GM12878 (cell line): ENCODE results near the gene BBX. TPM values are rescaled to one million over a fixed set of nuclear protein-coding genes. Genes with fewer than 3 reads are reported as not detected.

ENCODE experiments used
- ATAC-seq: fragments of 200-7000 bp; cut with Tn5 transposase; 3 replicates; pipeline ENCODE4 v1.9.1; 2020; ENCODE audit warnings: mild to moderate bottlenecking, moderate library complexity
- BruUV-seq: library from RNA; stranded (reverse); fragments of 400-500 nt; replicated peaks from 2 replicates; lab custom pipeline; 2021; lab: Mats Ljungman, UMichigan
- CTCF ChIA-PET: fragments of 300-600 bp; sonication (Branson Sonifier 250); formaldehyde crosslinking; extraction: SDS; loops from one replicate; lab custom pipeline; 2021; ENCODE audit warnings: inconsistent platforms; lab: Yijun Ruan, JAX
- POLR2A ChIA-PET: fragments of 350-600 bp; formaldehyde crosslinking; extraction: SDS; loops from one replicate; lab custom pipeline; 2021; ENCODE audit warnings: inconsistent platforms; lab: Charles Lee
- RAD21 ChIA-PET: fragments of 300-600 bp; sonication (Branson Sonifier 250); formaldehyde crosslinking; loops from one replicate; lab custom pipeline; 2023; ENCODE audit warnings: antibody characterized with exemption; ENCODE audit not compliant: unreplicated experiment; lab: Charles Lee
- SMC1A ChIA-PET: fragments of 300-600 bp; sonication (Branson Sonifier 250); formaldehyde crosslinking; loops from one replicate; lab custom pipeline; 2023; ENCODE audit not compliant: unreplicated experiment, uncharacterized antibody; lab: Charles Lee
- DNase-seq: peaks from one replicate; pipeline ENCODE4 v3.0.0-alpha.2; 2011; ENCODE audit warnings: low read depth, low spot score
- FAIRE-seq: peaks from 3 replicates; lab custom pipeline; 2011; peaks lifted over from hg19 to GRCh38; lab: Jason Lieb, UNC
- H2AFZ ChIP-seq: 2 replicates; pipeline ENCODE4 v1.6.0; 2011; ENCODE audit warnings: low read depth, low read length, control low read depth; ENCODE audit not compliant: control insufficient read depth
- H3K27ac ChIP-seq: 2 replicates; pipeline ENCODE4 v1.5.1; 2011; ENCODE audit warnings: control low read depth; ENCODE audit not compliant: control insufficient read depth, insufficient read depth
- H3K27me3 ChIP-seq, 2 experiments: replicated peaks in 1 of 2; 2 replicates each; pipeline versions ENCODE4 v1.6.0 to v1.6.1; 2011; ENCODE audit warnings: low read length in 1 of 2; ENCODE audit not compliant: control insufficient read depth in 2 of 2, insufficient read depth in 2 of 2
- H3K36me3 ChIP-seq, 2 experiments: 2 replicates each; pipeline ENCODE4 v1.5.1; 2011; ENCODE audit warnings: low read length in 1 of 2; ENCODE audit not compliant: control insufficient read depth in 2 of 2, insufficient read depth in 2 of 2
- H3K4me1 ChIP-seq: 2 replicates; pipeline ENCODE4 v1.6.1; 2011; ENCODE audit warnings: mild to moderate bottlenecking, low read length, moderate library complexity, mixed read lengths; ENCODE audit not compliant: control insufficient read depth, insufficient read depth
- H3K4me2 ChIP-seq: 2 replicates; pipeline ENCODE4 v1.6.0; 2011; ENCODE audit warnings: control low read depth; ENCODE audit not compliant: control insufficient read depth, insufficient read depth
- H3K4me3 ChIP-seq: fragments of 200-600 bp; sonication (generic); 2 replicates; pipeline ENCODE4 v1.5.1; 2016
- H3K79me2 ChIP-seq: 2 replicates; pipeline ENCODE4 v1.6.0; 2011; ENCODE audit warnings: low read length; ENCODE audit not compliant: control insufficient read depth, insufficient read depth
- H3K9ac ChIP-seq: 2 replicates; pipeline ENCODE4 v1.8.0; 2011; ENCODE audit warnings: low read length, control low read depth, mixed read lengths; ENCODE audit not compliant: control insufficient read depth, insufficient read depth
- H3K9me3 ChIP-seq: replicated peaks from 3 replicates; pipeline ENCODE4 v1.5.1; 2011; ENCODE audit warnings: mild to moderate bottlenecking, low read length; ENCODE audit not compliant: control insufficient read depth, insufficient read depth
- H4K20me1 ChIP-seq: 2 replicates; pipeline ENCODE4 v1.6.0; 2011; ENCODE audit not compliant: control insufficient read depth, insufficient read depth
- ATF7 ChIP-seq: fragments of 450-650 bp; IDR thresholded peaks from 2 replicates; pipeline ENCODE4 v1.6.1; 2016; ENCODE audit warnings: low read depth, mild to moderate bottlenecking
- CBFB ChIP-seq: IDR thresholded peaks from 2 replicates; pipeline ENCODE4 v1.6.1; 2016; ENCODE audit warnings: antibody characterized with exemption, low read depth
- CHD4 ChIP-seq: fragments of 200-600 bp; sonication (generic); IDR thresholded peaks from 2 replicates; pipeline ENCODE4 v1.6.1; 2016; ENCODE audit warnings: mild to moderate bottlenecking
- EED ChIP-seq: sonication (generic); IDR thresholded peaks from 2 replicates; pipeline ENCODE4 v1.6.1; 2016; ENCODE audit warnings: antibody characterized with exemption, low read depth
- HDGF ChIP-seq: fragments of 450-650 bp; IDR thresholded peaks from 2 replicates; pipeline ENCODE4 v1.6.1; 2016; ENCODE audit warnings: antibody characterized with exemption
- IKZF1 ChIP-seq: fragments of 450-650 bp; conservative IDR thresholded peaks from 2 replicates; pipeline ENCODE4 v1.6.1; 2017; ENCODE audit warnings: antibody characterized with exemption, mild to moderate bottlenecking
- NFXL1 ChIP-seq: fragments of 450-650 bp; IDR thresholded peaks from 2 replicates; pipeline ENCODE4 v1.6.1; 2017; ENCODE audit warnings: antibody characterized with exemption, mild to moderate bottlenecking, borderline replicate concordance
- NKRF ChIP-seq: fragments of 450-650 bp; conservative IDR thresholded peaks from 2 replicates; pipeline ENCODE4 v1.6.1; 2017; ENCODE audit warnings: mild to moderate bottlenecking, moderate library complexity
- NR2C2 ChIP-seq: IDR thresholded peaks from 2 replicates; pipeline ENCODE4 v1.6.1; 2011; ENCODE audit warnings: borderline replicate concordance, low read depth; ENCODE audit not compliant: control insufficient read depth, insufficient read length
- PAX5 ChIP-seq: IDR thresholded peaks from 2 replicates; pipeline ENCODE4 v1.6.1; 2011; ENCODE audit warnings: low read depth, low read length, borderline replicate concordance
- SREBF2 ChIP-seq: IDR thresholded peaks from 2 replicates; pipeline ENCODE4 v1.6.1; 2012; ENCODE audit warnings: mild to moderate bottlenecking, low read length
- USF2 ChIP-seq: IDR thresholded peaks from 2 replicates; pipeline ENCODE4 v1.6.1; 2011; ENCODE audit warnings: low read depth, low read length, improper control_type of control experiment, borderline replicate concordance
- ZNF622 ChIP-seq: fragments of 450-650 bp; IDR thresholded peaks from 2 replicates; pipeline ENCODE4 v1.6.1; 2017; ENCODE audit warnings: mild to moderate bottlenecking, inconsistent platforms
- WGBS: methylation state at CpG from one replicate; pipeline ENCODE4 v1.1.6; 2016; ENCODE audit warnings: low lambda C conversion rate; ENCODE audit not compliant: insufficient replicate concordance, insufficient coverage; ENCODE audit errors: missing lambda C conversion rate; 5-methylcytosine and 5-hydroxymethylcytosine counted together
- in situ Hi-C: fragments of 300-500 bp; cut with MboI; formaldehyde crosslinking; loops from 9 replicates; pipeline ENCODE4 v1.14.3; 2018; ENCODE audit warnings: mixed read lengths
- intact Hi-C: fragments of 100-400 bp; cut with micrococcal nuclease; formaldehyde crosslinking; loops from one replicate; pipeline ENCODE4 v1.14.2; 2022; ENCODE audit not compliant: unreplicated experiment
- polyA plus RNA-seq, 11 experiments: library from polyadenylated mRNA; depleted of rRNA in 4 of 11; unstranded in 6 of 11; stranded (reverse) in 5 of 11; fragments of >200 nt; fragmentation: Nextera tagmentation in 4 of 11; fragmentation: Illumina TruSeq in 1 of 11; extraction: Ambion mirVana in 4 of 11; extraction: Trizol in 1 of 11; gene quantifications; 1 replicate in 1 of 11; 2 replicates in 10 of 11; pipeline versions ENCODE4 v1.2.1 to v1.2.3, GENCODE V29; 2011 to 2016; ENCODE audit warnings: inconsistent platforms in 2 of 11, missing spikeins in 2 of 11, low read depth in 1 of 11
- total RNA-seq, 4 experiments: library from RNA; depleted of rRNA in 3 of 4; stranded (reverse); fragments of >200 nt in 3 of 4; fragmentation: Illumina TruSeq in 1 of 4; extraction: Trizol in 1 of 4; gene quantifications; 2 replicates each; pipeline versions ENCODE4 v1.2.1 to v1.2.3, GENCODE V29; 2013 to 2021
- TF ChIP-seq, protein P1 (sequence below): IDR thresholded peaks from 2 replicates; pipeline ENCODE4 v1.6.1; 2011; ENCODE audit warnings: borderline replicate concordance, low read depth, mild to moderate bottlenecking, moderate library complexity, low read length; ENCODE audit not compliant: insufficient read depth, poor library complexity, severe bottlenecking

BBX gene
- total and polyA plus RNA-seq, 10 of the 15 experiments (the other 5 are each of a cell fraction or from before 2014, with no cell fraction given): 13.3 to 38.5 (median 32.0) TPM

GRCh38 chr3:107769882-107770281 is 247.1 kb downstream of the BBX start:
- no peaks in the 10 kb centered on the region for H4K20me1 ChIP-seq
- ChIA-PET POLR2A (no interaction called here), RAD21 (interaction anchor here (1.0 kb wide), 1 partner anchor 27 kb away, joined by 3 read pairs; no protein-coding TSS in a partner anchor), SMC1A (no interaction called here), CTCF (interaction anchor here (1.6 to 1.7 kb wide), 2 partner anchors 9 to 86 kb away, joined by 3 to 6 read pairs; no protein-coding TSS in a partner anchor)
- no peaks in the 10 kb centered on the region for H3K4me1 ChIP-seq
- no peak overlapping the region for H2AFZ ChIP-seq
- H3K79me2 ChIP-seq: no peaks in the 10 kb centered on the region
- ATAC-seq (no peak), DNase-seq (no peak), FAIRE-seq (no peak)
- H3K27me3 ChIP-seq: no peaks in the 10 kb centered on the region
- H3K4me3 ChIP-seq: no peak overlapping the region
- no peak overlapping the region for H3K9ac ChIP-seq
- H3K27ac ChIP-seq: no peak overlapping the region
- no TSS peak for BruUV-seq
- in situ Hi-C loops (no loop called here), intact Hi-C loops (no loop called here)
- no peaks in the 10 kb centered on the region; the same call in 2 of the 3 replicates for H3K9me3 ChIP-seq
- WGBS: 96% methylated on average over 3 of the region's 3 CpGs
- peaks cover 3 to 5% of the 10 kb centered on the region in 2 experiments for H3K36me3 ChIP-seq
- no peak overlapping the region for H3K4me2 ChIP-seq
- TF ChIP-seq ATF7 (no peak), CBFB (no peak), NFXL1 (no peak), HDGF (no peak), PAX5 (no peak)
- TF ChIP-seq, protein P1, sequence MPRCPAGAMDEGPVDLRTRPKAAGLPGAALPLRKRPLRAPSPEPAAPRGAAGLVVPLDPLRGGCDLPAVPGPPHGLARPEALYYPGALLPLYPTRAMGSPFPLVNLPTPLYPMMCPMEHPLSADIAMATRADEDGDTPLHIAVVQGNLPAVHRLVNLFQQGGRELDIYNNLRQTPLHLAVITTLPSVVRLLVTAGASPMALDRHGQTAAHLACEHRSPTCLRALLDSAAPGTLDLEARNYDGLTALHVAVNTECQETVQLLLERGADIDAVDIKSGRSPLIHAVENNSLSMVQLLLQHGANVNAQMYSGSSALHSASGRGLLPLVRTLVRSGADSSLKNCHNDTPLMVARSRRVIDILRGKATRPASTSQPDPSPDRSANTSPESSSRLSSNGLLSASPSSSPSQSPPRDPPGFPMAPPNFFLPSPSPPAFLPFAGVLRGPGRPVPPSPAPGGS: no peak

DNA sequence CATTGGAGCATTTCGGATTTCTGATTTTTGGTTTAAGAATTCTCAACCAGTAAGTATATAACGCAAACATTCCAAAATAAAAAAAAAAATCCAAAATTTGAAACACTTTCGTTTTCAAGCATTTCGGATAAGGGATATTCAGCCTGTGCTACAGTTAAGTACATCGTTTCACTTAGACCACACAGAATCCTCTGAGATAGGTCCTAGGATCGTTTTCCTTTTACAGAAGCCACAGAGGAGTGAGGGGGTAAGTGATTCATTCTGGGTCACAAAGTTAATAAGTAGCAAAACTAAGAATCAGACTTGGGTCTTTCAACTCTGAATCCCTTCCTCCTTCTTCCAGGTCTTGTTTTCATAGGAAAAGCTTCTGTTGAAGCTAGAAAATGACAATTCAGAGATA is 249.3 kb downstream of the BBX start:
- SMC1A ChIA-PET: no interaction called here
- Histone ChIP-seq H3K4me3 (no peak overlapping the region), H2AFZ (no peak overlapping the region), H3K27me3 (no peaks in the 10 kb centered on the region), H4K20me1 (no peaks in the 10 kb centered on the region), H3K79me2 (no peaks in the 10 kb centered on the region), H3K4me2 (no peak overlapping the region), H3K27ac (no peak overlapping the region), H3K9ac (no peak overlapping the region), H3K4me1 (no peaks in the 10 kb centered on the region), H3K9me3 (no peaks in the 10 kb centered on the region), H3K36me3 (peaks cover 3% of the 10 kb centered on the region in 2 experiments; a peak in 3 of 4 replicates)
- TF ChIP-seq USF2 (no peak), ZNF622 (no peak), IKZF1 (no peak), NR2C2 (no peak), NKRF (no peak), SREBF2 (no peak), HDGF (no peak), CHD4 (no peak), EED (no peak)
- in situ Hi-C loops (no loop called here), intact Hi-C loops (no loop called here)
- 96% methylated on average over 6 of the region's 6 CpGs for WGBS
- POLR2A ChIA-PET: no interaction called here
- DNase-seq: no peak
- no TSS peak for BruUV-seq
- no peak for FAIRE-seq
- CTCF ChIA-PET: no interaction called here
- ATAC-seq: no peak
- RAD21 ChIA-PET: no interaction called here
